Thymus (tissue), 11 donors: Measurements from ENCODE around the gene SIAH3. TPM values are rescaled to one million over a fixed set of nuclear protein-coding genes. Genes with fewer than 3 reads are reported as not detected.

Experiments used
- DNase-seq, 9 donors: peaks; one replicate each; pipeline ENCODE4 v3.0.0-alpha.2; 2013; ENCODE audit warnings: low spot score in 9 of 9, low read depth in 6 of 9, missing footprints in 1 of 9
- H3K27ac ChIP-seq, 2 donors: one replicate each; pipeline ENCODE4 v1.5.1; 2013; ENCODE audit warnings: control low read depth in 1 of 2, low read depth in 1 of 2, low read length in 1 of 2, mild to moderate bottlenecking in 1 of 2, moderate library complexity in 1 of 2
- H3K27me3 ChIP-seq, 2 donors: one replicate each; pipeline ENCODE4 v1.5.1; 2013; ENCODE audit warnings: low read length in 1 of 2; ENCODE audit not compliant: control insufficient read depth in 2 of 2, insufficient read depth in 1 of 2
- H3K36me3 ChIP-seq, 2 donors: one replicate each; pipeline ENCODE4 v1.5.1; 2013; ENCODE audit warnings: low read length in 1 of 2, mild to moderate bottlenecking in 1 of 2, moderate library complexity in 1 of 2; ENCODE audit not compliant: control insufficient read depth in 2 of 2, insufficient read depth in 2 of 2
- H3K4me1 ChIP-seq, 2 donors: one replicate each; pipeline ENCODE4 v1.5.1; 2013; ENCODE audit warnings: low read length in 2 of 2; ENCODE audit not compliant: control insufficient read depth in 2 of 2, insufficient read depth in 2 of 2
- H3K4me3 ChIP-seq, 2 donors: one replicate each; pipeline ENCODE4 v1.5.1; 2013; ENCODE audit warnings: low read length in 2 of 2, control low read depth in 1 of 2, mild to moderate bottlenecking in 1 of 2
- H3K9me3 ChIP-seq, 2 donors: one replicate each; pipeline ENCODE4 v1.5.1; 2013; ENCODE audit warnings: low read length in 1 of 2, mild to moderate bottlenecking in 1 of 2; ENCODE audit not compliant: control insufficient read depth in 2 of 2, insufficient read depth in 1 of 2
- WGBS: extraction: QIAGEN DNeasy Blood & Tissue Kit; methylation state at CpG from one replicate; pipeline ENCODE4 v1.1.7; 2013; 5-methylcytosine and 5-hydroxymethylcytosine counted together
- polyA plus RNA-seq: library from polyadenylated mRNA; stranded (reverse); fragments of 200-250 nt; gene quantifications from one replicate; pipeline ENCODE4 v1.2.3, GENCODE V29; 2013
- total RNA-seq: library from RNA; stranded (reverse); fragments of 120-200 nt; gene quantifications from one replicate; pipeline ENCODE4 v1.2.4, GENCODE V29; 2013
- donor health status: healthy.

The SIAH3 gene
- total and polyA plus RNA-seq, 2 donors = 0.07 to 0.14 TPM

GRCh38 chr13:45798851-45799250 is 52.7 kb downstream of the SIAH3 start:
- DNase-seq = no peak
- no peak overlapping the region for H3K27ac ChIP-seq
- no peaks in the 10 kb centered on the region for H3K27me3 ChIP-seq
- no peak overlapping the region for H3K4me3 ChIP-seq
- H3K9me3 ChIP-seq = no peaks in the 10 kb centered on the region
- WGBS = over 99% methylated on average over 3 of the region's 3 CpGs
- no peaks in the 10 kb centered on the region for H3K36me3 ChIP-seq
- H3K4me1 ChIP-seq = no peaks in the 10 kb centered on the region

- Histone ChIP-seq H3K27me3 (no peaks in the 10 kb centered on the region), H3K9me3 (no peaks in the 10 kb centered on the region), H3K27ac (no peak overlapping the region), H3K36me3 (no peaks in the 10 kb centered on the region), H3K4me1 (no peaks in the 10 kb centered on the region), H3K4me3 (no peak overlapping the region)
- DNase-seq = no peak
- 88% methylated on average over 11 of the region's 11 CpGs for WGBS
Observed at GRCh38 chr13:45796426-45797235, 54.9 kb downstream of the SIAH3 start.

DNA sequence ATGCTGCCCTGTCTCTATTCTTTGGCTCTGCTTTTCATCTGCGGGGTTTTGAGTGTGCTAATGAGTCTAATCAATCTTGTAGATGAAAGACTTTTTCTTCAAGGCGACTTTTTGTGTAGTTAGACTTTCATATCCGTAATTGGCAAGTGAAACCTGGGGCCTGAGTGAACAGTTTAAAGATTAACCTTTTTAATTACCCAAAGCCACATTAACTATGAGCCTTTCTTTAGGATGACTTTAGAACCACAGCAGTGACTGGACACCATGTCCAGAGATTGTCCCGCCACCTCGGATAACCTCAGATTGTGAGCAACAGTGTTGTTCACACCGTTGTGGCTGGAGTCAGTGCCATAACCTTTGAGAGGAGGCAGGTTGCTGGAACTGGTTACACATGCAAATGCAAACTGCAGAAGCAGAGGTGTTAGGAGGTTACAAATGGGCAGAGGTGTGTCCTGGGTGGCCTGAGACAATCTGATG is 58.7 kb downstream of the SIAH3 start:
- WGBS = 96% methylated on average over 6 of the region's 6 CpGs
- DNase-seq = no peak
- no peak overlapping the region for H3K27ac ChIP-seq
- H3K4me1 ChIP-seq = no peaks in the 10 kb centered on the region
- H3K27me3 ChIP-seq = no peaks in the 10 kb centered on the region
- no peaks in the 10 kb centered on the region for H3K9me3 ChIP-seq
- no peaks in the 10 kb centered on the region for H3K36me3 ChIP-seq
- H3K4me3 ChIP-seq = no peak overlapping the region

DNA sequence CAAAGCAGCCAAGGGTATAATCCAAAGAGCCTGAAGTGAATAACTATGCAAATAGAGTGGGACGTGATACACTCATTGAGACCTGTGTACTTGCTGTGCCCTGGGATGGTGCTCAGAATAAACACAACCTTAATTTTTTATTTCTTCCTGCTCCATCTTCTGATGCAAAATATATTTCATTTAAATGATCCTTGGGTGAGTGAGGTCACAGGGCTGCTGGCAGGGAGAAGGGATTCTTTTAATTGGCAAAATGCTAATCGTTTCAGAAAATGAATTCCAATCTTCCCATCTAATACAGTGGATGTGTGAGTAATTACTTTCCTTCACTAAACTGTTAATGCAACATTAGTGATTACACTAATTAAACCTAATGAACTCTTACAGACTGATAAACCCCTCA is 63.5 kb downstream of the SIAH3 start:
- Histone ChIP-seq H3K4me3 (no peak overlapping the region), H3K36me3 (no peaks in the 10 kb centered on the region), H3K9me3 (no peaks in the 10 kb centered on the region), H3K4me1 (no peaks in the 10 kb centered on the region), H3K27me3 (no peaks in the 10 kb centered on the region), H3K27ac (no peak overlapping the region)
- DNase-seq = no peak
- 98% methylated on average over 2 of the region's 2 CpGs for WGBS

DNA sequence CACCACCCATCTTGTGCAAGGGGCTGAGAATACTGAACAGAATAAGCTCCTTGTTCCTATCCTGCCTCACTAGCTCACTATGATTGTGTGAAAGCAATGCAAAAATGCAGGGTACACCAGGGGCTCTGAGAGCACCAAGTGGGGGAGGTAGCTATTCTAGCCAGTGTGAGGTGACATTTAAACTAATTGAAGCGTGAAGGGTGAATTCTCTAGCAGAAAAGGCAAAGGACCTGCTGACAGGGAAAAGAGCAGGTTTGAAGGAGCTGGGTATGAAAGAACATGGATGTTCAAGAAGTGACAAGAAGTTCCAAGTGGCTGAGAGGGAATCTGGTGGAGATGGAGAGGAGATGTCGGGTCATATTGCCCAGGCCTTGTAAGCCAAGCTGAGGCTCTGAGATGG is 64.2 kb downstream of the SIAH3 start:
- 98% methylated on average over 2 of the region's 2 CpGs for WGBS
- no peak for DNase-seq
- Histone ChIP-seq H3K27ac (no peak overlapping the region), H3K27me3 (no peaks in the 10 kb centered on the region), H3K9me3 (no peaks in the 10 kb centered on the region), H3K36me3 (no peaks in the 10 kb centered on the region), H3K4me1 (no peaks in the 10 kb centered on the region), H3K4me3 (no peak overlapping the region)

DNA sequence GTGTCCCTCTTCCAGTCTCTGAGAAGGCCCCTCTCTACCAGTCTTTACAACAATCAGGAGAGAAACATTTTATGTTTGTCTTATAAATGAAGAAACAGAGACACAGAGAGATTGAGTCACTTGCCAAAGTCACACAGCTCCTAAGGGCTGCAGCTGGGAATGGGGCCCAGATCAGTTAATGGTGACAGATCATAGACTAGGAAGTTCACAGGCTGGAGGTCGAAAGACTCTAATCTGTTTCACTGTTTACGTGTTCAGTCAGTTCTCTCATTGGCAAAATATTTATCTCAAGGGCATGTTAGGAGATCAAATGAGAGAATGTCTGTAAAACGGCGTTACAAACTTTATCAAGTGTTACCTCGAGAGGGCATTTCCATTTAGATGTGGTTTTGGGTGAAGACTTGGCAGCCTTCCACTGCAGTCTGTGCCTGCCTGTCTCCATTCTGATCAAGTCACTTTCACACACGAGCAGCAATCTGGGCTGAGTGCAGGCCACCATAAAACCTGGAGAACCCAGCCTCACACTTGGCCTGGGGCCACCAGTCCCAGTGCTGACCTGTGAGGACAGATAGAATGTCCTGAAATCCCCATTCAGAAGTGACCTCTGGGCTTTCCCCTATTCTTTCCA is 65.1 kb downstream of the SIAH3 start:
- H3K4me3 ChIP-seq = no peak overlapping the region
- no peaks in the 10 kb centered on the region for H3K36me3 ChIP-seq
- 5% methylated on average over 6 of the region's 6 CpGs for WGBS
- H3K9me3 ChIP-seq = no peaks in the 10 kb centered on the region
- H3K27ac ChIP-seq = no peak overlapping the region
- no peaks in the 10 kb centered on the region for H3K27me3 ChIP-seq
- no peaks in the 10 kb centered on the region for H3K4me1 ChIP-seq
- DNase-seq = peak in 1 of 9 donors; percentile 6

DNA sequence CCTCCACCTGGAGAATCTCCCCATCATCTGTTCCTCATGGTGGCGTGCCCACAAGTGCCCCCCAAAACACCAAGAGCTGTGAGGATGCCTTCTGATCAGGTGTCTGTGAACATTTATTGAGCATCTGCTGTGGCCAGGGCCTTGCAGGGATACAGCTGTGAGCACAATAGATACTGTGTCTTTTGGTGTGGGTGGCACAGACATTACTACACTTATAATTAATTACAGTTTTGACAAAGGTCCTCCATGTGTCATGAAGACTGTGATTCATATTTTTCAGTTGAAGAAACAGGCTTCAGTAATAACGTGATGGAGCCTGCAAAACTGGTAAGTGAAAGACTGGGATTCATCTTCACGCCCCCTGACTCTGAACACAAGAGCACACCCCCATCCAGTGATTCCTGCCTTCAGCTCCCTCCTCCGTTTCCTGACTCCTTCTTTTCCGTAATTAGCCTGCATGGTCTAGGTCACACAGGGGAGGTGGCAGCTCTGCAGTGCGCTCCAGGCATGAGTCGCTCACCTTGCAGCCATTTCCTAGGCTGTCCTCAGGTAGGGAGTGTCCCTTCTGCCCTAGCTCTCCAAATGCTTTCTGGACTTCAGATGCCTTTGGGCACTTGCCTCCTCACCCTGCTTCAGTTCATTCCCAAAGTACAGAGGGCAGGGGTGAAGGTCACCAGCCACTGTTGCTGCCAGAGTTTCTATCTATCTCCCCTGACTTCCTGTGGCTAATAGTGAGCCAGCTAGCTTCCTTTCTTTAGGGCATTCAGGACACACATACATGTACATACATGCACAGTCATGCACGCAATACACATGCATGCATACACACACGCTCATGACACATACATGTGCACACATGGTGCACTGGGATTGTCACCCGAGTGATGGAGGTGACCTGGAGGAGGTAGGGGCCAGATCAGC is 66.5 kb downstream of the SIAH3 start:
- no peak for DNase-seq

DNA sequence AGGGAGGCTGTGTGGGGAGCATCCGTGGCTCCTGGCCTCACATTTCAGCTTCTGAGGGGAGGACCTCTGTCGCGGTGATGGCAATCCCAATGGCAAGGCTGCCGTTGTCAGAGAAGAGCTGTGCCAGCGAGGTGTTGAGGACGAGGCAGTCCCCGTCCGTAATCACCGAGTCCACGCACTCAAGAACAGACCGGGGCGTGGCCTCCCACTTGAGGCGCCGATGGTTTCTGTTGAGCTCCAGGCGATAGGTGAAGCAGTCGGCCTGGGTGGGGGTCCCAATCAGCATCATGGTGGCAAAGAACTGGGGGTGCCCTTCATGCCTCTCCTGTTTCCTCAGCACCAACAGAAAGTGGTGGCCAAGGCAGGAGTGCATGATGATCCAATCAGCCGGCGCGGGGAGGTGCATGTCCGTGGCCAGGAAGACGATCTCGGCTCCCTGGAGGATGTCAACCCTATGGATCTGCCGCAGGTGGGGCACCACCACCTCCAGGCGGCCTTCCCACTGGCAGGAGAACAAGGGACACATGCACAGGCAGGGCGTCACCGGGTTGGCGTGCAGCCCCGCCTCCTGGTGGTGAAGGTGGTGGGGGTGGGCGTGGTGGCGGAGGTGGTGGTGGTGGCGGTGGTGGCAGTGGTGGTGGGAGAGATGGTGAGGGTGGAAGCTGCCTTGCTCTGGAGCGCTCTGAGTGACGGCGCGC is 68.1 kb downstream of the SIAH3 start:
- WGBS = 98% methylated on average over 35 of the region's 35 CpGs
- no peak for DNase-seq

More for the DNA sequence above, 66.5 kb downstream of the SIAH3 start:
- WGBS = 86% methylated on average over 10 of the region's 10 CpGs
- no peak overlapping the region for H3K4me3 ChIP-seq
- no peak overlapping the region for H3K27ac ChIP-seq
- no peaks in the 10 kb centered on the region for H3K27me3 ChIP-seq
- H3K36me3 ChIP-seq = no peaks in the 10 kb centered on the region
- H3K9me3 ChIP-seq = no peaks in the 10 kb centered on the region
- H3K4me1 ChIP-seq = no peaks in the 10 kb centered on the region

More for the DNA sequence above, 68.1 kb downstream of the SIAH3 start:
- no peaks in the 10 kb centered on the region for H3K27me3 ChIP-seq
- no peak overlapping the region for H3K27ac ChIP-seq
- no peaks in the 10 kb centered on the region for H3K36me3 ChIP-seq
- no peak overlapping the region for H3K4me3 ChIP-seq
- no peaks in the 10 kb centered on the region for H3K9me3 ChIP-seq
- H3K4me1 ChIP-seq = no peaks in the 10 kb centered on the region
